ENCODE measurements around the gene GLIS1.

- TF ChIP-seq EZH2 (IDR thresholded peaks at IDR 0.05; ENCODE audit: insufficient read depth, poor library complexity, severe bottlenecking), result no peak
- no peak for TF ChIP-seq EZH2phosphoT487 (IDR thresholded peaks at IDR 0.05; ENCODE audit: insufficient read depth, low read depth)
Measured at GRCh38 chr1:53535226-53535625, 203.7 kb downstream of the GLIS1 start.

Data from GM23248 (cell line).